ENCODE data around the gene POP4. TPM values are rescaled to one million over a fixed set of nuclear protein-coding genes. Genes with fewer than 3 reads are reported as not detected.

Gene POP4
- total and polyA plus RNA-seq, 11 donors, result 41.2 to 157 (median 52.2) TPM

DNA sequence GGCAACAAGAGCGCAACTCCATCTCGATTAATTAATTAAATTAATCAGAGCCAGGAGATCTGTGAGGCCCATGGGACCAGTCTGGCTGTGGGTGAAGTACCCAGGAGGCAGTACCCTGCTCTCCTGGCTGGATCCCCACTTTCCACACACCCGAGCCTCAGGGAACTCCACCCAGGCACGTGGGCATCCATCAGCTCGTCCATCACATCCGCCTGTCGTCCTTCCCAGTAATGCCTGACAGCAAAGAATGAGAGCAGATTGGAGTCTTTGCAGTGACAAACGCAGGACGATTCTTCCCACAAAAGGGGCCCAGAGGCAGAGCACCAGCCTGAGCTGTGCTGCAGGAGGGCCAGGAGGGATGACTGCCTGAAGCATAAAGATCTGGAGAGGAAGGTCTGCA lies 44.5 kb upstream of the POP4 start:
- ATAC-seq (no peak), DNase-seq (no peak)
- no peak for TF ChIP-seq POLR2A (IDR thresholded peaks at IDR 0.05)
- TF ChIP-seq CTCF (IDR thresholded peaks at IDR 0.05), result no peak
- Histone ChIP-seq H3K27me3 (peaks cover 0 to 10% (median 0%) of the 10 kb centered on the region in 9 donors), H3K4me3 (no peak overlapping the region), H3K27ac (no peak overlapping the region), H3K4me1 (no peaks in the 10 kb centered on the region), H3K36me3 (no peaks in the 10 kb centered on the region), H3K9me3 (peaks cover 0 to 44% (median 11%) of the 10 kb centered on the region in 12 donors)
- WGBS, 4 donors, result 60 to 71% (median 63%) methylated on average over 9 of the region's 9 CpGs
- intact Hi-C loops (cut with DNase I), result no loop called here

DNA sequence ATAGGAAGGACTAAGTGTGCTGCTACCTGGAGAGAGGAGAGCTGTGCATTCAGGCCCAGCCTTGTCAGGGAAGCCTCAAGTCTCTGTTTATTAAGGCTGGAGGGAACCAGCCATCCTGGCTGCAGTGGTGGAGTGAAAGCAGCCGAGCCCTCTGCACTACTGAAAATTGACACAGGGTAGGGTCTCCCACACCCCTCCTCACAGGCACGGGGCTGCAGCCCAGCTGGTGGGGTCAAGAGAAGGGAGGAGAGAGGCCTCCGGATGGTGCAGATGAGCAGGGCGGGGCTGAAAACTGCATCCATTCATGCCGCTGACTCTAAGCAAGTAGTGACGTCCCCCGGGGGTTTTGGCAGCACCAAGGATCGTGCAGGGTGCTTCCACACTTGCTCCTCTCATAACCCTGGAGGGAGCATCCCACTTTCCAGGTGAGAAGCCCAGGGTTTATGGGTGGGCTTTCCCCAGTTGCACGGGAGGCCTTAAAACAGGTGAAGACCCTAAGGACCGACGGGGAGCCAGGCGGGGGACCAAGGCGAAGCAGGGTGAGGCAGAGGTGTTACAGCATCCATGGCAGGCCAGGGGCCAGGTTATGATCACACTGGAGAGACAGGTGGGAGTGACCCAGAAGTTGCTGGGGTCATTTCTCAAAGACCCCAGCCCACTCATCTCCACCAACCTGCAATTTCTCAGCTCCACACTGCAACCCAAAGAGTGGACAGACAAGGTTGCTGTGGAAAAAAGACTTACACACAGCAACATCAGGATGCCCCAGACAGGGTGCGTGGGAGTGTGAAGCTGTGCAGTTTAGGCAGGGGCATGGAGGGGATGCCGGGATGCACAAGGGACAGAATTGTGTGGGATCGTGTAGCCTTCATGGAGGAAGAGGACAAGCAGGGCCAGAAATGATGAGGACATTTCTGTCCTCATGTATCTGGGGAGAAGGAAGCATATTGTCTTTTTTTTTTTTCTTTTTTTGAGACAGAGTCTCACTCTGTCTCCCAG lies 43.5 kb upstream of the POP4 start:
- DNase-seq (no peak), ATAC-seq (no peak)
- Histone ChIP-seq H3K36me3 (no peaks in the 10 kb centered on the region), H3K9me3 (peaks cover 0 to 34% (median 11%) of the 10 kb centered on the region in 12 donors), H3K4me3 (no peak overlapping the region), H3K4me1 (no peaks in the 10 kb centered on the region), H3K27ac (no peak overlapping the region), H3K27me3 (peaks cover 0 to 10% (median 0%) of the 10 kb centered on the region in 9 donors)
- 52 to 59% (median 55%) methylated on average over 16 of the region's 16 CpGs for WGBS, 4 donors
- no peak for TF ChIP-seq POLR2A (IDR thresholded peaks at IDR 0.05)
- TF ChIP-seq CTCF (IDR thresholded peaks at IDR 0.05), result no peak
- intact Hi-C loops (cut with DNase I), result no loop called here

- peaks cover 0 to 24% (median 11%) of the 10 kb centered on the region in 12 donors for H3K9me3 ChIP-seq
- no peaks in the 10 kb centered on the region for H3K4me1 ChIP-seq
- WGBS, 4 donors, result 77 to 80% (median 79%) methylated on average over 11 of the region's 11 CpGs
- ATAC-seq (no peak), DNase-seq (no peak)
- peaks cover 0 to 10% (median 0%) of the 10 kb centered on the region in 9 donors for H3K27me3 ChIP-seq
- no peak overlapping the region for H3K4me3 ChIP-seq
- TF ChIP-seq POLR2A (IDR thresholded peaks at IDR 0.05), result no peak
- TF ChIP-seq CTCF (IDR thresholded peaks at IDR 0.05), result no peak
- no peaks in the 10 kb centered on the region for H3K36me3 ChIP-seq
- intact Hi-C loops (cut with DNase I), result no loop called here
- no peak overlapping the region for H3K27ac ChIP-seq
Measured at GRCh38 chr19:29563486-29564101, 42.5 kb upstream of the POP4 start.

GRCh38 chr19:29564574-29565005 lies 41.5 kb upstream of the POP4 start:
- no peak for ATAC-seq
- no peak for DNase-seq
- TF ChIP-seq CTCF (IDR thresholded peaks at IDR 0.05) (no peak), POLR2A (IDR thresholded peaks at IDR 0.05) (no peak)
- Histone ChIP-seq H3K27ac (no peak overlapping the region), H3K9me3 (peaks cover 0 to 15% (median 8%) of the 10 kb centered on the region in 12 donors), H3K4me3 (no peak overlapping the region), H3K36me3 (no peaks in the 10 kb centered on the region), H3K4me1 (no peaks in the 10 kb centered on the region), H3K27me3 (peaks cover 0 to 16% (median 0%) of the 10 kb centered on the region in 9 donors)
- 38 to 46% (median 42%) methylated on average over 11 of the region's 11 CpGs for WGBS, 4 donors
- intact Hi-C loops (cut with DNase I), result no loop called here
